Stimulated activated CD8-positive, alpha-beta memory T cell treated with anti-CD3 and anti-CD28 coated beads, Interleukin-15, amount 100 ng/mL, for 48 hours (primary cell): Measurements from ENCODE around the gene GCLM.
A peak's percentile ranks its signal among the peaks of the same experiment; 100 is the strongest.

Source experiments
- DNase-seq, 2 donors: peaks; one replicate each; pipeline ENCODE4 v3.0.0-alpha.2; 2020; ENCODE audit warnings: low read depth in 2 of 2

The GCLM gene

GRCh38 chr1:93846206-93846991, 62.8 kb downstream of the GCLM start:
- DNase-seq = peak; percentile 70 to 71

- no peak for DNase-seq
These were observed 63.6 kb downstream of the GCLM start for GRCh38 chr1:93845538-93846205.

DNA sequence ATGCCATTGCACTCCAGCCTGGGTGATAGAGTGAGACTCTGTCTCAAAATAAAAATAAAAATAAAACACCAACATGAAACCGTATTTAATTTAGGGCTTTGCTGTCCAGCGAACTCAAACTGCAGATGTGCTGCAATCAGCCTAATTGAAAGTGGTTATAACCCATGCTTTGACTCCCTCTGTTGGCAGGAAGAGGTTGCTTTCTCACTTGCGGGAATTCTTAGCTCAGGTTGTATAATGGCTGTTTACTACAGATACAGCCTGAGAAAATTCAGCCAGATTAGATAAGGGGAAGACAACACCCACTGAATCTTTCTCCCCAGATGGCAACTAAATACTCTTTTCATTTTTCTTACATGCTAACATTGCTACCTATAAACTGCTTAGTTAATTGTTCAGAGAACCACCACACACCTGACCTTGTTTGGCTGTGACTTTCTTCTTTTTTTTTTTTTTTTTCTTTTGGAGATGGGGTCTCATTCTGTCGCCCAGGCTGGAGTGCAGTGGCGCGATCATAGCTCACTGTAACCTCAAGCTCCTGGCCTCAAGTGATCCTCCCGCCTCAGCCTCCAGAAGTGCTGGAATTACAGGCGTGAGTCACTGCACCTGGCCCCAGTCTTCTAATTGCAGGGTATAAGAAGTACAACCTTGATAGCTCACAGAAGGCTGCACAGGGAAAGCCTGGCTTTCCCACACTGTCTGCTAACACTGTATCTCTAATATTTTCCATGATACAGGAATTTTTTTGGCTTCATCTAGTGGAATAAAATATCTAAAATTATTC, 64.8 kb downstream of the GCLM start:
- DNase-seq = no peak

DNA sequence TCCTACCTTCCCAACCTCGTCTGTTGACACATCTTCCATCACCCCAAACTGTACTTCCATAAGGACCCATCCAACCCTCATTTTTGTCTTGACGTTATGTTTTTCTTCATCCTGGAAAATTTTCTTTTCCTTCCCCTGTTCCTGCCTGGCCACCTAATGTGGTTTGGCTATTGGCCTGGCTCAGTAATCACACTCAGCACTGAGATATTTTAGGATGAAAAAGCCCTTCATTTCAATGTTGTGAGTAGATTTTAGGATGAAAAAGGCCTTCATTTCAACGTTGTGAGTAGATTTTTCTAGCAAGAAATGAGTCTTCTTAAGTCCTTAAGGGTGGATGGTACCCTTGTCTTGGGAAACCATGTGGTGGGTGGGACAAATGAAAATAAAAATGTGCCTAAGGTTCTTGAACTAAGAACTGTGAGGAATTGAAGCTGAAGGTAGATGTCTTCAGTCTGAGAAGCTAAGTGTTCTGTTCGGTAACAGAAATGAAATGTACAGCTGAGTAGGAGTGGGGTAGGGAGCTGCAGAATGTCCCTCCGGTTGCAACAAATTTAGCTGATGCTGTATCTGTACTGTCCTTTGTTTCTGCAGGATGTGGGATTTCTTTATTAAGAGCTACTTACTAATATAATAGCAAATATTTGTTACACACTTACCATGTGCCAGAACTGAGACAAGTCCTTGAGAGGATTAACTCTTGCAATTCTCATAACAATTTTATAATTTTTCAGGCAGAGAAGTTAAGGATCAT, 66.3 kb downstream of the GCLM start:
- DNase-seq = no peak

- no peak for DNase-seq
These were observed 67.5 kb downstream of the GCLM start for GRCh38 chr1:93841771-93842170.

GRCh38 chr1:93840956-93841482, 68.2 kb downstream of the GCLM start:
- no peak for DNase-seq

- DNase-seq = no peak
These were observed 69.5 kb downstream of the GCLM start for GRCh38 chr1:93839753-93840152.

- DNase-seq = no peak
These were observed 69.9 kb downstream of the GCLM start for GRCh38 chr1:93839307-93839706.

- DNase-seq = no peak
These were observed 71.3 kb downstream of the GCLM start for GRCh38 chr1:93837961-93838360.
